GM18861 (cell line): ENCODE measurements around the gene FAF2.
"Not testable (repeated sequence)": the region's sequence is repeated elsewhere in the genome, so short reads cannot be mapped to it uniquely, and the experiment has no call there.

ENCODE experiments used
- ATAC-seq: cut with Tn5 transposase; IDR thresholded peaks from one replicate; pipeline ENCODE4 v1.9.1; 2021; ENCODE audit not compliant: unreplicated experiment

FAF2 gene

DNA sequence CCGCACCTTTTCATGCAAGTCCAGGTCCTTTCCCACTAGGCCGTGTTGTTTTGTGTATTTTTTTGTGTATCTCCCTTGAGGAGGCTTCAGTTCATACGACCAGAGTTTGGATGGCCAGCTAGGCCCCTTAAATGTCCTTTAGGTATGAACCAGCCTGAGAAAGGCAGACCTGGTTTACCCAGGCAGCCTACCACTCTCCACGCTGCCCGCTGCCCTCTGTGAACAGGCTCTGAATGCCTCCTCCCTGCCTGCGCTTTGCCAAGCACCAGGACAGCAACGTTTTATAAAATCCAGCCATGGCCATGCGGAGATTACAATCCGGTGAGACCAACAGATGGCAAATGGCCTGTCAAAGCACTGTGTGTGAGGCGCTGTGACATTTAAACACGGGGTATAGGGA, 31.2 kb upstream of the FAF2 start:
- no peak for ATAC-seq

DNA sequence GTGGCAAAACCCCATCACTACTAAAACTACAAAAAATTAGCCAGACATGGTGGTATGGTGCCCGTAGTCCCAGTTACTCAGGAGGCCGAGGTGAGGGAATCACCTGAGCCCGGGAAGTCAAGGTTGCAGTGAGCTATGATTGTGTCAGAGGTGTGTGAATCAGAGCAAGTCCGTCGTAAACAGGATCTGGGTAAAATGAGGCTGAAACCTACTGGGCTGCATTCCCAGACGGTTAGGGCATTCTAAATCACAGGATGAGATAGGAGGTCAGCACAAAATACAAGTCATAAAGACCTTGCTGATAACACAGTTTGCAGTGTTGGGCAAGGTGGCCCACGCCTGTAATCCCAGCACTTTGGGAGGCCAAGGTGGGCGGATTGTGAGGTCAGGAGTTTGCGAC, 29.9 kb upstream of the FAF2 start:
- ATAC-seq, result no peak

DNA sequence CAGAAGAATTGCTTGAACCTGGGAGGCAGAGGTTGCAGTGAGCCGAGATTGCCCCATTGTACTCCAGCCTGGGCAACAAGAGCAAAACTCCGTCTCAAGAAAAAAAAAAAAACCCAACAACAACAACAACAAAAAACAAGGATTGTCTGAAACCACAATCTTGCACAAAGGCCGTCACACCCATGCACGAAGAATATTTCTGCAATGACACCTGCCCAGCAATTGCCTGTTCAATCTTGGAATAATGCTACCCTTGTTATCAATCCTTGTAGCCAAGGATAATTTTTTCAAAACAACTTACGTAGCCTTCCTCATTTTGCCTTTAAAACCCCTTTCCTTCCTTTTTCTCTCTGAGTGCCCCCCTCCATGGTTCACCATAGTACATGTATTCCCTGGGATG, 28.1 kb upstream of the FAF2 start:
- no peak for ATAC-seq

DNA sequence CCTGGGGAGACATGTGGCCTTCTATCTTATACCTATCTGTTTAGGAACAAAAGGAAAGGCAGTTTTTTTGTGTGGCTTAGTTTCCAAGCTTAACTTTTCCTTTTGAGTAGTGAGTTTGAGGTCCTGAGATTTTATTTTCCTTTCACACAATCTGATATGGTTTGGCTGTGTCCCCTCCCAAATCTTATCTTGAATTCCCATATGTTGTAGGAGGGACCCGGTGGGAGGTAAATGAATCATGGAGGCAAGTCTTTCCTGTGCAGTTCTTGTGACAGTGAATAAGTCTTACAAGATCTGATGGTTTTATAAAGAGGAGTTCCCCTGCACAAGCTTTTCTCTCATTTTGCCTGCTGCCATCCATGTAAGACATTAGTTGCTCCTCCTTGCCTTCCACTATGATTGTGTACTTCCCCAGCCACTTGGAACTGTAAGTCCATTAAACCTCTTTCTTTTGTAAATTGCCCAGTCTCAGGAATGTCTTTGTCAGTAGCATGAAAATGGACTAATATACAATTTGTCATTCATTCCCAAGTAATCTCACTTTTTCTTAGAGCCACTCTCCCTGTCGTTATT, 27.1 kb upstream of the FAF2 start:
- ATAC-seq, result no peak

DNA sequence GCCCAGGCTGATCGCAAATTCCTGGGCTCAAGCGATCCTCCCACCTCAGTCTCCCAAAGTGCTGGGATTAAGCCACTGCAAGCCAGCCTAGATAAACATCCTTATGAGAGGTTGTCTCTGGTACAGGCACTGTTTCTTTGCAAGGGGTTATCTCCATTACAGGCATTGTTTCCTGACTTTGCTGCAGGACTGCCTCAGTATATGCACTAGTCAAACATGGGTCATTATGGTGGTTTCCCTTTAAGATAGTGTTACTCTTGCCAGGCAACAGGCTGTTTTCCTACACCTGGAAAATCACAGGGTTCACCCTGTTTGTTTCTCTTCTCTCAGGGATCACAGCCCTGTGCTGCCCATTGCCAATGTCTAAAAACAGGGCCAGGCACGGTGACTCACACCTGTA, 24.0 kb upstream of the FAF2 start:
- no peak for ATAC-seq

DNA sequence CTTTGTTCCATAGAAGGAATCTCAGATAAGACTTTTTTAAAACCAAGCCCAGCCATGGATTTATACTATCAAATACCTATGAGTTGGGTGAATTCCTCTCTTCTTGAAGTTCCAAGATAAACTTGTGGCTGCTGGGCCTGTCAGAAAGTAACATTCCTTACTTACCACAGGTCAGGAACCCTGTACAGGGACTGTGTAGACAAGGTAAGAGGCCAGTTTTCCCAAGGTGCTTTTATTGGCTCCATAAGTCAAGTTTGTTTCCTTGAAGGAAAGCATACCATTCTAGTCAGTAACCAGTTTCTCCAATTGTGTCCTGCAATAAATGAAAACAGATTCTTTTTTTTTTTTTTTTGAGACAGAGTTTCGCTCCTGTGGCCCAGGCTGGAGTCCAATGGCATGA, 23.0 kb upstream of the FAF2 start:
- no peak for ATAC-seq

DNA sequence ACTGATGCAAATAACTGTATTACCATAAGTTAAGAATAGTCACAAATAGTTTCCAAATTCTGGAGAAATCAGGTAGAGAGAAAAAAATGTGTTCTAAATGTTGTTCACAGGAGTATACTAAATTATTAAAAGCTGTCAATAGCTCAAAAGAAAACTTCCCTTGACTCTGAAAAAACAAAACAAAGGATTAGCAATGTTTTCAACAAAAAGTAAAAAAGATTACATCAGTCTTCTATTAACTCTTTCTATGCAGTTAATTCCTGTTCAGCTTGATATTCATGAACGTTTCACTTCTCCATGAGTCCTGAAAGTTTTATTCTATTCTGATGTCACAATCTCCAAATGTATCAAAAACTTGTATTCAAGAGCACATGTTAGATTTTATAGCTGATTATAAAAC, 22.4 kb upstream of the FAF2 start:
- no peak for ATAC-seq

DNA sequence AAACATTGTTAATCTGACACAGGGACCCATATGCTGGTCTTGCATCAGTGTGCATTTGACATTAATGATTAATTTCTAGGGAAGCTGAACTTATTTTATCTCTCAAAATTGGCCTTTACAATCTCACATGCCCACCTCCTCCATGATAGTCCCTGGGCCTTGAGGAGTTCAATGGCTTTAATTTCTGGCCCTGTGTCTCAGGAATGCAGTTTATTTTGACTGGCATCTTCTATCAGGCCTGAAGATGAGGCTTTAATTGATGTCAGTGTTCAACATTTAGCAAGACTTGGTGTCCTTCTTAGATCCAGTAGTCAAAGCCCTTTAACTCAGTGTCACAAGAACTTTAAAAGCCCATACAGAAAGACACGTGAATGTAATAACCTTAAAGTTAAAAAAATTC, 21.3 kb upstream of the FAF2 start:
- ATAC-seq, result no peak

DNA sequence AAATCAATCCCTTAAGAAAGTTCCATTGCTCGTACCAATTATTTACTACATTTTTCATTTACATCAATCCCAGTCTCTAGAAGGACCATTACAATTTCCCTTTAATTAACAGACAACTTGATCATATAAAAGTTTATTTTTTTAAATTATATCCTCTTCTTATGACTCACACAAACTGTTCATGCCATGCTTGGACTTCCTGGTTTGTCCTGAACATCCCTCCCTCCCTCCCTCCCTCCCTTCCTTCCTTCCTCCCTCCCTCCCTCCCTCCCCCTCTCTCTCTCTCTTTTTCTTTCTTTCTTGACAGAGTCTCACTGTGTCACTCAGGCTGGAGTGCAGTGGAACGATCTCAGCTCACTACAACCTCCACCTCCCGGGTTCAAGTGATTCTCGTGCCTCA, 20.2 kb upstream of the FAF2 start:
- ATAC-seq, result no peak

DNA sequence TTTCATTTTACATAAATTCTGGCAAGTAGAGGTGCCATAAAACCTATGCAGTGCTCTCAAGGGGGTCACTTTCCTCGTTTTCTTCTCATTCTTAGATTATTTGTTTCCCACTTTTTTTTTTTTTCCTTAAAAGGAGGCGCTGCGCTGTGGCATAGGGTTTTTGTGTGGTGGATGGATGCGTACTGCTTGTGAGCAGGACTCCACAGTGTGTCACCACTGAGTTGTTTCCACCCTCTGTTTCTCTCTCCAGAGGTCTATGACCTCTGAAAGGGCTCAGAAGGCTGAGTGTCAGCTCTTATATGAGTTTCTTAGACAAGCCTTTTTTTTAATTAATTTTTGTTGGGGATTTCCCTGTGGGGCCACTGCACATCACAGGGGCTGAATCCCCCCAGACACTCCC, 18.2 kb upstream of the FAF2 start:
- no peak for ATAC-seq

DNA sequence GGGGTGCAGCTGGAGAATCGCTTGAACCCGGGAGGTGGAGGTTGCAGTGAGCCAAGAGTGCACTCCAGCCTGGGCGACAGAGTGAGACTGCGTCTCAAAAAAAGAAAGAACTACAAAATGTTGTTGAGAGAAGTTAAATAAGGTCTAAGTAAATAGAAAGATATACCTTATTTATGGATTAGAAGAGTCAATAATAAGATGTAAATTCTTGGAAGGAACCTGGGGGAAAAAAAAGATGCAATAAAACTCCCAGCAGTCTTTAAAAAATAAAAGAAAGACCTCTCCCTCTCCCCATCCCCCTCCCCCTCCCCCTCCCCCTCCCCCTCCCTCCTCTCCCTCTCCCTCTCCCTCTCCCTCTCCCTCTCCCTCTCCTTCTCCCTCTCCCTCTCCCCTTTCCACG, 15.5 kb upstream of the FAF2 start:
- no peak for ATAC-seq

DNA sequence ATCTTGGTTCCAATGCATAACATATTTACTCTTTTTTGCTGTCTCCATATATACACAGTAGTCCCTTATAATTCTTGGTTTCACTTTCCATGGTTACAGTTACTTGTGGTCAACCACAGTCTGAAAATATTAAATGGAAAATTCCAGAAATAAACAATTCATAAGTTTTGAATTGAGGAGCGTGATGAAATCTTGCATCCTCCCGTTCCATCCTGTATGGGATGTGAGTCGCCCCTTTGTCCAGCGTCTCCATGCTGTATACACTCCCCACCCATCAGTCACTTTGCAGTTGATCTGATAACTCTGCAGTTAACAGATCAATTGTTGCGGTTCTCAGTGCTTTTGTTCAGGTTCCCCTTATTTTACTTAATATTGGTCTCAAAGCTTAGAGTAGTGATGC, 11.5 kb upstream of the FAF2 start:
- ATAC-seq, result no peak

DNA sequence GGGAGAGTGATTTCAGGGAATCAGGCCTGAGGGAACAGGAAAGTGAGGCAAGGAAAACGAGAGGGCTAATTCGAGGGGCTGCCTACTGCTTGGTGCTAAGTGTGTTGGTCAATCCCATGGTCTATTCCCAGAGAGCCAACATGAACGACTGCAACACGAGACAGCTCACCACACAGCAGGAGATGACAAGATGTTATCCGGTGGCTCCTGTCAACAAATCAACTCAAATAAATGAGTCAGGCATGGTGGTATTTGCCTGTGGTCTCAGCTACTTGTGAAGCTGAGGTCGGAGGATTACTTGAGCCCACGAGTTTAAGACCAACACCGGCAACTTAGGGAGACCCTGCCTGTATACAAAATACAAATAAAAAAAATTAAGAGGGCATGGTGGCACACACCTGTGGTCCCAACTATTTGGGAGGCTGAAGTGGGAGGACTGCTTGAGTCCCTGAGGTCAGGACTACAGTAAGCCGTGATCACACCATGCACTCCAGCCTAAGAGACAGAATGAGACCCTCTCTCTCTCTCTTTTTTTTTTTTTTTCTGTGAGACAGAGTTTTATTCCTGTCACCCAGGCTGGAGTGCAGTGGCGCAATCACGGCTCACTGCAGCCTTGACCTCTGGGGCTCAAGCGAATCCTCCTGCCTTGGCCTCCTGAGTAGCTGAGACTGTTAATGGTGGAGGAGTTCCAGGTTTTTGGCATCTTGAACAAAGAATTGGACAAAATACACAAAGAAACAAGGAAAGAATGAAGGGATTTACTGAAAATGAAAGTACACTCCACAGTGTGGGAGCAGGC, 9.0 kb upstream of the FAF2 start:
- ATAC-seq, result no peak

DNA sequence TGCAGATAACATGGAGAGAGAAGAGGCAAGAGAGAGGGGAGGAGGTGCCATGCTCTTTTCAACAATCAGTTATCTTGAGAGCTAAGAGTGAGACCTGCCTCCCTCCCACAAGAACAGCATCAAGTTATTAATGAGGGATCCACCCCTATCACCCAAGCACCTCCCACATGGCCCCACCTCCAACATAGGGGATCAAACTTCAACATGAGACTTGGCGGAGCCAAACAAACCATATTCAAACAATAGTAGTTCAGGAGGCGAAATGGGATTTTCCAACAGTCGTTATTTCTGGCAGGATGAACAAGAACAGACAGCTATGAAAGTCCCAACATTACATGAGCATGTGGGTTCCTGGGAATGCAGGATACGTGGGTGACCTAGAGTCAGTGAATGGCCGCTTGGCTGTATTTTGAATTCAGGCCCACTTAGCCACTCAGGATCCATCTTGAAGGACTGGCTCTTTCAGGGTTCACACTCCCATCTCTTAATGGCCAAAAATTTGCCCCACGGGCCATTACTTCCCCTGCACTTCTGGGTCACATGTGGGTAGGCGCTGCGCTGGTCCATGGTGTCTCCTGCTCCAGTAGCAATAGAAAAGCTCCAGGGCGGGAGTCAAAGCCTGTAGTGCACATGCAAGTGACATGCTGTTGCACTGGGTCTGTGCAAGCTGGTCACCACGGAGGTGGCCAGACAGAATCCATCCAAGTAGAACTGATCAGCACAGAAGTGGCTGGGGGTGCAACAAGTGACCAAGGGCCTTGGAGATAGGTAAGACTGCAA, 7.1 kb upstream of the FAF2 start:
- no peak for ATAC-seq

DNA sequence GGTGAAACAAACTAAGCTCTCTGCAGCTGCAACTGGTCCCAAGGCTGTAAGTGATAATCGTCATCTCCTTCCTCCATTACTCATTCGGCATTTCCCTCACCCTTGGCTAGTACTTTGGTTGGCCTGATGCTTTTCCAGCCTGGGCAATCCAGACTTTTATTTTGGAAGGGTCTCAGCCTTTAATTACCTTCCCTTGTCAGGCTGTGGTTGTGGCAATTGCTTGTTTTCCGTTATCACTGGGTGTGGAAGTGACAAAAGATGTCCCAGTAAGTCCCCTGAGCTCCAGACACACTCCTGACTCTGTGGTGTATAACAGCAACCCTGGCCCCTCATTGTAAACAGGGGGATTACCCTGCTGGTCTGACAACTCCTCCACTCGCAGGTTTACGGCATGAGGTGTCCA, 6.3 kb upstream of the FAF2 start:
- ATAC-seq, result no peak

DNA sequence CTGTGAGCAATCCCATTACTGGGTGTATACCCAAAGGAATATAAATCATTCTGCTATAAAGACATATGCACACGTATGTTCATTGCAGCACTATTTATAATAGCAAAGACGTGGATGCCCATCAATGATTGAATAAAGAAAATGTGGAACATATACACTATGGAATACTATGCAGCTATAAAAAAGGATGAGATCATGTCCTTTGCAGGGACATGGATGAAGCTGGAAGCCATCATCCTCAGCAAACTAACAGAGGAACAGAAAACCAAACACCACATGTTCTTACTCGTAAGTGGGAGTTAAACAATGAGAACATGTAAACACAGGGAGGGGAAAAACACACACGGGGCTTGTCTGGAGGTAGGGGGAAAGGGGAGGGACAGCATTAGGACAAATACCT, 5.3 kb upstream of the FAF2 start:
- not testable (repeated sequence) for ATAC-seq

DNA sequence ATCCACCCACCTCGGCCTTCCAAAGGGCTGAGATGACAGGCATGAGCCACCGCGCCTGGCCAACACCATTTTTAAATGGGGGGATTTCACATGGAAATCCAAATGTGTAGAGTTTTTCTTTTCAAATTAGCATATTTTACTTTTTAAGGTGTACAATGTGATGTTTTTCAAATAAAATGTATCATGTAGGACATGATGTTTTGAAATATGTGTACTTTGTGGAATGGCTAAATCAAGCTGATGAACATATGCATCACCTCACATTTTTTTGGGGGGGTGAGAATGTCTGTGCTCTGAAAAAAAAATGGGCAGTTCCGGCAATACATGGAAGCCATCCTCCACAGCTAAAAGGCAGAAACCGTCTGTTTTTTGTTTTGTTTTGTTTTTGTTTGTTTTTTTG, 3.4 kb upstream of the FAF2 start:
- ATAC-seq, result no peak

DNA sequence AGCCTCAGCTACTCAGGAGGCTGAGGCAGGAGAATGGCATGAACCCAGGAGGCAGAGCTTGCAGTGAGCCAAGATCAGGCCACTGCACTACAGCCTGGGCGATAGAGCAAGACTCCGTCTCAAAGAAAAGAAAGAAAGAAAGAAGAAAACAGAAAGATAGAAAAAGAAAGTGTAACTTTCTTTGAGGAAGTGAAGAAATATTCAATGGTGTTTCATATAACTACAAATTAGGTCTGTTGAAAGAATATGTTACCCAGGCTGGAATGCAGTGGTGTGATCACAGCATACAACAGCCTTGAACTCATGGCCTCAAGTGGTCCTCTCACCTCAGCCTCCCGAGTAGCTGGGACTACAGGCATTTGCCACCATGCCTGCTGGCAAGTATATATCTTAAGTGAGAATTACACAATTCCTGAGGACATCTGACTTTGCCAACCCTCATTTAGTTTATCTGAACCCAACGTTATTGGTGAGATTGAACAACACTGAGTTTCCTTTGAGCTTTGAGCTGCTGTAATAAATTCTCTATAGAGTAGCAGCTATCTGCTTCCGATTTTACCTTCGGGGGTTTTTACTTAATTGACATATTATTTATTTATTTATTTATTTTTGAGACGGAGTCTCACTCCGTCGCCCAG, 2.0 kb upstream of the FAF2 start:
- no peak for ATAC-seq

DNA sequence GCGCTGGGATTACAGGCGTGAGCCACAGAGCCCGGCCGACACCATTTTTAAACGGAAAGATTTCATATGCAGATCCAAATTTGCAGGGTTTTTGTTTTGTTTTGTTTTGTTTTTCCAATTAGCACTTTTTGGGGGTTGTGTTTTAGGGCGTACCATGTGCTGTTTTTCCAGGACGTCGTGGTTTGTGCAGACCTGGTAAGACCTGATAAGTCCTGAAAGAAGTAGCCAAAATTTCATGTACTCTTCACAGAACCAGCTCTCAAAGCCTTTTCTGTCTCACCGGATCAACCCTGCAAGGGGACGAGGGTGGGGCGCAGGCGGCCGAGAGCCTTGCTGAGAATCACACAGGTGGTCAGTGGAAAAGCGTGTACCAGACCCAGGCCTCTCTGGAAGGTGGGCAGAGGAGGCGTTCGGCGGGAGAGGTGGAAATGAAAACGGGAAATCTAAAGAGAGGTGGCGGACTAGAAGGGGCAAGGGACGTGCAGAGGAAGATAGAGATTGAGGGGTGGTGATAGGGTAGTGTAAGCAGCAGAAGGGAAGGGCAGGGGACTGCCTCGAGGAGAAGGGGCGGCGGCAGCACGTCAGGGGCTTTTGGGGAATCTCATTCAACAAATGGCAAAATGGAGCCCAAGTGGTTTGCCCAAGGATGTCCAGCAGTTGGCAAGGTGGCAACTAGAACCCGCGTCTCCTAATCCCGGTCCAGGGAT, 1.1 kb upstream of the FAF2 start:
- ATAC-seq, result no peak

DNA sequence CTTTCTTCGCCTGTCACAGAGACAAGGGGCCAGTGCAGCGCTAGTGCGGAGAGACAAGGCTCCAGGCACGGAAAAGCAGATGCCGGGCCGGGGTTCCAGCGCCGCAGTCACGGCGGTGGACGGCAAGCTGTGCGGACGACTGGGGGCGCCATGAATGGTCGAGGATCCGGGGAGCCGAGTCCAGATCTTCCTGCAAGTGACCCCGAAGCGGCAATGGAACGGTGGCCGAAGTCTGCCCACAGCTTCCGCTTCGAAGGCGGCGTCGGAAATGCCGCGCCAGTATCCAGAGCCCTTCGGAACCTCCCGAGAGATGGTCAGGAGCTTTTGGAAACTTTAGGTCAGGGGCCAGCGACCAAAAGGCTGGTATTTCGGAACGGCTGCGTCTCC, 601 bp upstream of the FAF2 start:
- peak; percentile 19 for ATAC-seq

DNA sequence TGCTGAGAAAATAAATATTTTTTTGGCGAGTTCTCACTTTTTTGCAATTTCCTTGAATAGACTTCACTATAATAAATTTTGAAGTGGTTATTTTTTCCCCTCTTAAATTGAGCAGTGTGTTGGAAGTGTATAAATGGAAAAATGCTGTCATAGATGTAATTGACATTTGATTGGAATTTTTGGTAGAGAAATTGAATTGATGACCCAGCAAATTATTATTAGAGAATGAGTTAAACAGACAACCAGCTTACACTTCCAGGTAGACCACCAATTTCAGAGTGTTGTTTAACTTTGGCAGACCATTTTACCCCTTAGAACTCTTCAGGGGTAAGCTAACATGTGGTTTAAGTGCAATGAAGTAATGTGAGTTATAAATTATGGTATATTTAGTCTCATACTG, 1.9 kb downstream of the FAF2 start:
- ATAC-seq, result no peak
